Mucosa of descending colon (tissue), 3 donors: ENCODE results near the gene PLCD3. TPM values are rescaled to one million over a fixed set of nuclear protein-coding genes. Genes with fewer than 3 reads are reported as not detected.

ENCODE experiments used
- ATAC-seq: fragments of 200-7000 bp; cut with Tn5 transposase; one replicate; pipeline ENCODE4 v1.9.1; 2020; ENCODE audit warnings: mild to moderate bottlenecking, moderate library complexity
- DNase-seq, 3 donors: peaks; one replicate each; pipeline ENCODE4 v3.0.0-alpha.2; 2020
- H3K36me3 ChIP-seq: fragments of 200-600 bp; one replicate; pipeline ENCODE4 v1.8.0; 2021; ENCODE audit warnings: low read depth, mild to moderate bottlenecking
- H3K4me1 ChIP-seq: fragments of 200-600 bp; one replicate; pipeline ENCODE4 v1.8.0; 2021; ENCODE audit warnings: low read depth, mild to moderate bottlenecking
- H3K4me3 ChIP-seq: fragments of 200-600 bp; one replicate; pipeline ENCODE4 v1.8.0; 2021; ENCODE audit warnings: mild to moderate bottlenecking
- H3K9me3 ChIP-seq: fragments of 200-600 bp; one replicate; pipeline ENCODE4 v1.8.0; 2021; ENCODE audit warnings: mild to moderate bottlenecking
- CTCF ChIP-seq: fragments of 200-600 bp; IDR thresholded peaks from one replicate; pipeline ENCODE4 v1.8.0; 2022; ENCODE audit warnings: antibody characterized with exemption, mild to moderate bottlenecking
- intact Hi-C, 2 donors: fragments of 100-400 bp; cut with DNase I in 1 of 2; cut with micrococcal nuclease in 1 of 2; formaldehyde crosslinking; loops; one replicate each; pipeline versions ENCODE4 v1.11.0 to v1.11.1; 2022; cut with DNase I, micrococcal nuclease
- total RNA-seq, 3 donors: library from RNA; stranded (reverse); fragmentation: NEBNext Ultra II Directional in 2 of 3; extraction: Animal tissue kit (Norgen Biotek cat#: 25700) in 2 of 3; gene quantifications; one replicate each; pipeline versions ENCODE4 v1.2.1 to v1.2.4, GENCODE V29; 2021 to 2023
- donor health status: DM: no; HTN: no; CAD: no; lungs with moderate emphysema.
- donor health status: DM: no; HTN: no; CAD: no.
- donor health status: DM: no; HTN: yes; CAD: no.

Gene PLCD3
- total RNA-seq, 3 donors from 2014 or later = 205 to 562 (median 232) TPM

DNA sequence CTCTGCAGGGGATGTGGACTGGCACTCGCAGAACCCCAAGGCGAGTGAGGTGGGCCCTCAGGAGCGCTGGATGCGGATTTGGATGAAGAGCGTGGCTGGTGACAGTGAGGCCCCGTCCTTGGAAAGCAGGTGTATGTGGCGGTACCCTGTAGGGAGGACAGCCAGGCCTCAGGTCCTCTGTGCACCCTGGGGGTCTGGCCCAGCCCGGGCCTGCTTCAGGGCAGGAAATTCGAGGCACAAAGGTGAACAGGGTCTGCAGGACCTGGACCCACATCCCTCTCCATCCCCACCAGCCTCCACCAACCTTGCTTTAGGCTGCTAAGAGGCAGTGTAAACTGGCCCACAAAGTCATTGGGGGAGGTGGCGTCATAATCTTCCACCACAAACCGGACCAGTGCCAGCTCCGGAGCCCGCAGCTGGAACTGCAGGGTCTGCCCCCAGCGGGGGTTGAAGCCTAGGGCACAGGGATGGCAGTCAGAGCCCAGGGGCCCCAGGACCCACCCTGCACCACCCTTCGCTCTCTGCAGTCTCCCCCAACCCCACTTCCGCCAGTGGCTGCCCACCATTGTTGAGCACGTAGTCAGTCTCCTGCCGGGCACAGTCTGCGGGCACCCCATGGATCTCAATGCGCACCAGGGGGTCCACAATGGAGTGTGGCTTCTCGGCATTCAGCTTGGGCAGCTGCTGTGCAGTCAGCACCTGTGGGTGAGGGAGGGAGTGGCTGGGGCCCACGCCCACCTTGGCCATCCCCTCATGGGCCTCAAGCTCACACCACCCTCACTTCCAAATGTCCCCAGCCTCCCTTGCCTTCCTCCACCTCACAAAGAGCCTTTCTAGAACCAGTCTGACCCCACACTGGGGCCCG lies 19.5 kb downstream of the PLCD3 start:
- Histone ChIP-seq H3K4me1 (no peaks in the 10 kb centered on the region), H3K9me3 (no peaks in the 10 kb centered on the region), H3K36me3 (no peaks in the 10 kb centered on the region), H3K4me3 (no peak overlapping the region)
- ATAC-seq (no peak), DNase-seq (no peak)
- no peak for TF ChIP-seq CTCF
- intact Hi-C loops = loop anchor here in 1 of 2 donors (10.0 kb wide), 1 partner anchor 188 kb away; no protein-coding TSS in a partner anchor

GRCh38 chr17:45111850-45112249 lies 20.5 kb downstream of the PLCD3 start:
- no peak overlapping the region for H3K4me3 ChIP-seq
- no peaks in the 10 kb centered on the region for H3K36me3 ChIP-seq
- H3K9me3 ChIP-seq = no peaks in the 10 kb centered on the region
- no peaks in the 10 kb centered on the region for H3K4me1 ChIP-seq
- intact Hi-C loops = loop anchor here in 1 of 2 donors (10.0 kb wide), 1 partner anchor 187 kb away; no protein-coding TSS in a partner anchor
- DNase-seq (no peak), ATAC-seq (no peak)
- TF ChIP-seq CTCF = no peak

DNA sequence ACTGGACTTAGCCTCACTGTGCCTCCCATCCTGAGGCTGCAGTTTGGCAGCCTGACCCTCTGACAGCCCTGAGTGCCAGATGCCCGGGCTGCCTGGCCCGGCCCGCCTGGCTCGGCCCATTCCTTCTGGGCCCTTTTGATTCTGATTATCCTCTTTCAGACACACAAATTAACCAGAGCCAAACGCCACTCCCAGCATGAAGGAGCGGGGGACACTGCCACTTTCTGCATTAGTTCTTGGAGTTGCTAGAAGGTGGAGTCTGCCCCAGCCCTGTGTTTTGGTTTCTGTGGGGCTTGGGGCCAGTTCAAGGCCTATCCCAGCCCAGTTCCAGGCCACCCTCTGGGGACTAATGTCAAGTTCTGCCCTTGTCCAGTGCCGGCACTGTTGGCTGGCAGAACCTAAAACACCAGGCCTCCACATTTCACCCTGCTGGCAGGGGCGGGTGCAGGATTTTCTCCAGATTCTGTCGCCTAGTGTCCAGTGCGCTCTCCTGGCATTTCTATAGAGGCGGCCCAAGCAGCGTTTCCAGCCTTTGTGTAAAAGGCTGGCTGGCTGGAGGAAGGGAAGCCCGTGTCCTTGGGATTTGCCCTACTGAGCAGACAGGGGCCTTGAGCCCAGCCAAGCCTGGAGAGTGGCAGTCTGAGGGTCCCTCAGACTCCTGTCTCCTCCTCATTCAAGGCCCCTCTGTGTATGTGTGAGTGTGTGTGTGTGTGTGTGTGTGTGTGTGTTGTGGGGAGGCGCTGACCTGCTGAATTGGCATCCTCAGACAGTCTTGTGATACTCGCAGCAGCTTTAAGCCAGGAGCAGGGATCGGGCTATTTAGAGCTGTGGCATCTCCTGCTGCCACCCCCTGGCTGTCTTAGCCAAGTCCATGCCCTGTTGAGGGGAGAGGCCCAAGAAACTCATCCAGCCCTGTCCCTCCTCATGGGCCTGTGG lies 21.4 kb downstream of the PLCD3 start:
- DNase-seq (no peak), ATAC-seq (no peak)
- Histone ChIP-seq H3K36me3 (peaks cover under 1% of the 10 kb centered on the region), H3K9me3 (no peaks in the 10 kb centered on the region), H3K4me3 (no peak overlapping the region), H3K4me1 (no peaks in the 10 kb centered on the region)
- TF ChIP-seq CTCF = no peak
- intact Hi-C loops = loop anchor here in 1 of 2 donors (10.0 kb wide), 1 partner anchor 186 kb away; no protein-coding TSS in a partner anchor

DNA sequence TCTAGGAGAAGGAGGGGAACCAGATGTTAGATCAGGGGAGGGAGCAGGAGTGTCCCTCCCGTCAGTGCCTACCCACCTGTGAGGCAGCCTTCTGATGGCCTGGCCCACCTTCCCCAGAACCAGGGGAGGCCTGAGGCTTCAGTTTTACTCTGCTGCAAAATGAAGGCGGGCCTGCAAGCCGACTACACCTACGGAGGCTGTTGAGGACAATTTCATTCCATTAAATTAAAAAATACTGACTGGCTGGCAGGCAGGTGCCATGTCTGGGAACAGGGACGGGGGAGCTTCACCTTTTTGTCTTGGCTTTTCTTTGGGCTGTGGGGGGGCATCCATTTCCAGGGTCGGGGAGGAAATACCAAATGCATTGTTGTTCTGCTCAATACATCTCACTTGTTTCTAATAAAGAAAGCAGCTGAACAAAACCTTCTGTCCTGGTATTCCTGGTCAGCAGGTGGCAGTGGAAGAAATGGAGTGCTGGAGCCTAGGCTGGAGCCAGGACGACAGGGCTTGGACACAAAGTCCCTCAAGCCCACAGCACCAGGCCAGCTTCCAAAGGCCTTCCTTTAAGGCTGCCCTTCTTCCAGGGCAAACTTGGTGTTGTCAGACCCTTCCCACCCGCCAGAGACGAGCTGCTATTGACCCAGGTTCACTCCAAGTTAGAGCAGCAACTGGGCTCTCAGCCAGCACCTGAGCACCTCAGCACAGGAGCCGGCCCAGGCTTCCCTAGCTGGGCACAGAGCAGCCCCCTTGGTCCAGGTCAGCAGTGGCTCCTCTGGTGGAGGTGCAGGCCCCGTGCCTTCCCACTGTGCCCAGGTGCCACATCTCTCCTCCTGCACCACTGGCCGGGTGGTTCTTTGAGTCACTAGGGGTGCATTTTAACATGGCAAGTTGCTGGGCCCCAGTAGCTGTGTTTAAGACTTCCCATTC lies 23.5 kb downstream of the PLCD3 start:
- DNase-seq (peak in 1 of 3 donors; percentile 60), ATAC-seq (peak; percentile 42)
- no peaks in the 10 kb centered on the region for H3K9me3 ChIP-seq
- no peak overlapping the region for H3K4me3 ChIP-seq
- H3K36me3 ChIP-seq = peaks cover 8% of the 10 kb centered on the region
- intact Hi-C loops = no loop called here
- TF ChIP-seq CTCF = no peak
- no peaks in the 10 kb centered on the region for H3K4me1 ChIP-seq

GRCh38 chr17:45108051-45108450 lies 24.3 kb downstream of the PLCD3 start:
- H3K4me1 ChIP-seq = no peaks in the 10 kb centered on the region
- no peak for TF ChIP-seq CTCF
- H3K36me3 ChIP-seq = peaks cover 16% of the 10 kb centered on the region
- no peak overlapping the region for H3K4me3 ChIP-seq
- no peak for ATAC-seq
- H3K9me3 ChIP-seq = no peaks in the 10 kb centered on the region
- DNase-seq = no peak
- intact Hi-C loops = no loop called here
